ENCODE data around the gene ZACN.

ZACN gene

GRCh38 chr17:76075364-76076145 is 3.4 kb upstream of the ZACN start:
- Histone ChIP-seq H3K27me3 (ENCODE audit: insufficient read depth, low read length, poor library complexity, severe bottlenecking) (no peaks in the 10 kb centered on the region), H3K4me1 (ENCODE audit: insufficient read depth, low read length, poor library complexity, severe bottlenecking) (peaks cover 9% of the 10 kb centered on the region), H3F3A (ENCODE audit: low read depth) (no peaks in the 10 kb centered on the region), H3K4me2 (ENCODE audit: low read depth, low read length, poor library complexity, severe bottlenecking) (no peak overlapping the region), H3K79me2 (ENCODE audit: insufficient read depth, low read length) (peaks cover 23% of the 10 kb centered on the region), H3K9me2 (replicated peaks; ENCODE audit: low read depth, low read length) (no peaks in the 10 kb centered on the region), H3K36me3 (ENCODE audit: insufficient read depth, low read length) (no peaks in the 10 kb centered on the region), H3K9ac (ENCODE audit: low read depth, low read length, poor library complexity, severe bottlenecking) (no peak overlapping the region), H3K4me3 (ENCODE audit: low read length, poor library complexity, severe bottlenecking) (no peak overlapping the region), H4K20me1 (ENCODE audit: insufficient read depth, low read length, poor library complexity, severe bottlenecking) (peaks cover 8% of the 10 kb centered on the region), H3K9me3 (ENCODE audit: insufficient read depth, low read depth, low read length) (no peaks in the 10 kb centered on the region), H2AFZ (ENCODE audit: low read length) (no peak overlapping the region)
- TF ChIP-seq CTCF (conservative IDR thresholded peaks at IDR 0.05; ENCODE audit: low read length) (no peak), EZH2phosphoT487 (IDR thresholded peaks at IDR 0.05; ENCODE audit: borderline replicate concordance) (no peak)

- Histone ChIP-seq H3K4me1 (ENCODE audit: insufficient read depth, low read length, poor library complexity, severe bottlenecking) (peaks cover 7% of the 10 kb centered on the region), H3K9ac (ENCODE audit: low read depth, low read length, poor library complexity, severe bottlenecking) (no peak overlapping the region), H3F3A (ENCODE audit: low read depth) (no peaks in the 10 kb centered on the region), H3K9me2 (replicated peaks; ENCODE audit: low read depth, low read length) (no peaks in the 10 kb centered on the region), H4K20me1 (ENCODE audit: insufficient read depth, low read length, poor library complexity, severe bottlenecking) (peaks cover 4% of the 10 kb centered on the region), H2AFZ (ENCODE audit: low read length) (no peak overlapping the region), H3K9me3 (ENCODE audit: insufficient read depth, low read depth, low read length) (no peaks in the 10 kb centered on the region), H3K79me2 (ENCODE audit: insufficient read depth, low read length) (peaks cover 16% of the 10 kb centered on the region), H3K36me3 (ENCODE audit: insufficient read depth, low read length) (no peaks in the 10 kb centered on the region), H3K4me3 (ENCODE audit: low read length, poor library complexity, severe bottlenecking) (no peak overlapping the region), H3K27me3 (ENCODE audit: insufficient read depth, low read length, poor library complexity, severe bottlenecking) (no peaks in the 10 kb centered on the region), H3K4me2 (ENCODE audit: low read depth, low read length, poor library complexity, severe bottlenecking) (no peak overlapping the region)
- TF ChIP-seq EZH2phosphoT487 (IDR thresholded peaks at IDR 0.05; ENCODE audit: borderline replicate concordance) (no peak), CTCF (conservative IDR thresholded peaks at IDR 0.05; ENCODE audit: low read length) (no peak)
These were observed 2.7 kb upstream of the ZACN start for GRCh38 chr17:76076146-76076764.

GRCh38 chr17:76076765-76077583 is 2.0 kb upstream of the ZACN start:
- Histone ChIP-seq H3K36me3 (ENCODE audit: insufficient read depth, low read length) (no peaks in the 10 kb centered on the region), H3K79me2 (ENCODE audit: insufficient read depth, low read length) (peaks cover 9% of the 10 kb centered on the region), H3K9me3 (ENCODE audit: insufficient read depth, low read depth, low read length) (no peaks in the 10 kb centered on the region), H3K4me1 (ENCODE audit: insufficient read depth, low read length, poor library complexity, severe bottlenecking) (peaks cover 7% of the 10 kb centered on the region), H3K9me2 (replicated peaks; ENCODE audit: low read depth, low read length) (no peaks in the 10 kb centered on the region), H3K9ac (ENCODE audit: low read depth, low read length, poor library complexity, severe bottlenecking) (no peak overlapping the region), H3K4me3 (ENCODE audit: low read length, poor library complexity, severe bottlenecking) (no peak overlapping the region), H2AFZ (ENCODE audit: low read length) (no peak overlapping the region), H3K4me2 (ENCODE audit: low read depth, low read length, poor library complexity, severe bottlenecking) (no peak overlapping the region), H4K20me1 (ENCODE audit: insufficient read depth, low read length, poor library complexity, severe bottlenecking) (no peaks in the 10 kb centered on the region), H3F3A (ENCODE audit: low read depth) (no peaks in the 10 kb centered on the region), H3K27me3 (ENCODE audit: insufficient read depth, low read length, poor library complexity, severe bottlenecking) (no peaks in the 10 kb centered on the region)
- TF ChIP-seq EZH2phosphoT487 (IDR thresholded peaks at IDR 0.05; ENCODE audit: borderline replicate concordance) (no peak), CTCF (conservative IDR thresholded peaks at IDR 0.05; ENCODE audit: low read length) (no peak)

Measured in Loucy (cell line).